Neural progenitor cell (in vitro differentiated cells): ENCODE measurements around the gene SSX2IP. TPM values are rescaled to one million over a fixed set of nuclear protein-coding genes. Genes with fewer than 3 reads are reported as not detected.

ENCODE experiments used
- DNase-seq: peaks from one replicate; pipeline ENCODE4 v3.0.0-alpha.2; 2016; ENCODE audit warnings: low spot score
- H2AFZ ChIP-seq: fragments of 200-600 bp; sonication (generic); replicated peaks from 2 replicates; pipeline ENCODE4 v1.6.1; 2016; ENCODE audit warnings: antibody characterized with exemption
- H3F3A ChIP-seq: fragments of 200-600 bp; sonication (generic); 2 replicates; pipeline ENCODE4 v1.6.1; 2016; ENCODE audit warnings: antibody characterized with exemption, low read depth
- H3K27ac ChIP-seq: fragments of 200-600 bp; sonication (generic); 2 replicates; pipeline ENCODE4 v1.5.1; 2016; ENCODE audit warnings: mild to moderate bottlenecking
- H3K27me3 ChIP-seq: fragments of 200-600 bp; sonication (generic); 2 replicates; pipeline ENCODE4 v1.6.1; 2016; ENCODE audit warnings: mild to moderate bottlenecking, moderate library complexity
- H3K36me3 ChIP-seq: fragments of 200-600 bp; sonication (generic); 2 replicates; pipeline ENCODE4 v1.5.1; 2016
- H3K4me1 ChIP-seq: fragments of 200-600 bp; sonication (generic); 2 replicates; pipeline ENCODE4 v1.6.1; 2016; ENCODE audit warnings: mixed run types
- H3K4me2 ChIP-seq: fragments of 200-600 bp; sonication (generic); 2 replicates; pipeline ENCODE4 v1.6.1; 2016
- H3K4me3 ChIP-seq: fragments of 200-600 bp; sonication (generic); 2 replicates; pipeline ENCODE4 v1.5.1; 2016
- H3K79me2 ChIP-seq: fragments of 200-600 bp; sonication (generic); 2 replicates; pipeline ENCODE4 v1.6.1; 2016; ENCODE audit warnings: low read depth
- H3K9ac ChIP-seq: fragments of 200-600 bp; sonication (generic); 2 replicates; pipeline ENCODE4 v1.6.1; 2016
- H3K9me3 ChIP-seq: fragments of 200-600 bp; sonication (generic); 2 replicates; pipeline ENCODE4 v1.5.1; 2016; ENCODE audit warnings: low read depth
- H4K20me1 ChIP-seq: fragments of 200-600 bp; sonication (generic); 2 replicates; pipeline ENCODE4 v1.6.1; 2016; ENCODE audit warnings: low read depth
- H3K27ac Mint-ChIP-seq: 3 replicates; pipeline ENCODE4 v1.8.0; 2021; ENCODE audit warnings: mixed read lengths
- H3K27me3 Mint-ChIP-seq: 2 replicates; pipeline ENCODE4 v1.8.0; 2022; ENCODE audit warnings: low read depth, mild to moderate bottlenecking, inconsistent platforms, moderate library complexity, mixed read lengths; ENCODE audit not compliant: insufficient read depth
- H3K36me3 Mint-ChIP-seq: 3 replicates; pipeline ENCODE4 v1.8.0; 2021; ENCODE audit warnings: mixed read lengths
- H3K4me1 Mint-ChIP-seq: 3 replicates; pipeline ENCODE4 v1.8.0; 2021; ENCODE audit warnings: mixed read lengths
- H3K4me3 Mint-ChIP-seq: 3 replicates; pipeline ENCODE4 v1.8.0; 2021; ENCODE audit warnings: mild to moderate bottlenecking, moderate library complexity, mixed read lengths
- H3K9me3 Mint-ChIP-seq: 3 replicates; pipeline ENCODE4 v1.8.0; 2020; ENCODE audit warnings: mixed read lengths
- CTCF ChIP-seq: fragments of 200-600 bp; sonication (generic); IDR thresholded peaks from 2 replicates; pipeline ENCODE4 v1.5.1; 2017; ENCODE audit warnings: antibody characterized with exemption, mild to moderate bottlenecking
- EZH2 ChIP-seq: fragments of 200-600 bp; sonication (generic); IDR thresholded peaks from 2 replicates; pipeline ENCODE4 v1.6.1; 2017; ENCODE audit warnings: antibody characterized with exemption, mild to moderate bottlenecking, moderate library complexity
- EZH2phosphoT487 ChIP-seq: fragments of 200-600 bp; sonication (generic); IDR thresholded peaks from 2 replicates; pipeline ENCODE4 v1.6.1; 2017; ENCODE audit warnings: antibody characterized with exemption
- total RNA-seq: library from RNA; depleted of rRNA; stranded (reverse); fragments of >200 nt; gene quantifications from 2 replicates; pipeline ENCODE4 v1.2.3, GENCODE V29; 2015; ENCODE audit warnings: low replicate concordance

The SSX2IP gene
- total RNA-seq, 1 donor from 2014 or later, result 54.1 TPM

- TF ChIP-seq CTCF (no peak), EZH2phosphoT487 (no peak), EZH2 (no peak)
- no peak overlapping the region for H3K4me3 Mint-ChIP-seq
- no peak overlapping the region for H3K4me3 ChIP-seq
- H3F3A ChIP-seq, result peaks cover 7% of the 10 kb centered on the region
- H3K36me3 Mint-ChIP-seq, result no peaks in the 10 kb centered on the region
- peaks cover 2% of the 10 kb centered on the region for H3K27me3 Mint-ChIP-seq
- no peak overlapping the region for H2AFZ ChIP-seq
- H3K9me3 ChIP-seq, result no peaks in the 10 kb centered on the region
- H3K4me1 Mint-ChIP-seq, result peaks cover 10% of the 10 kb centered on the region
- H3K4me1 ChIP-seq, result no peaks in the 10 kb centered on the region
- no peak overlapping the region for H3K9ac ChIP-seq
- no peaks in the 10 kb centered on the region for H3K27me3 ChIP-seq
- no peak overlapping the region for H3K27ac Mint-ChIP-seq
- DNase-seq, result no peak
- H3K27ac ChIP-seq, result no peak overlapping the region
- no peaks in the 10 kb centered on the region for H3K36me3 ChIP-seq
- no peaks in the 10 kb centered on the region for H4K20me1 ChIP-seq
- no peaks in the 10 kb centered on the region for H3K79me2 ChIP-seq
- H3K9me3 Mint-ChIP-seq, result no peaks in the 10 kb centered on the region
- H3K4me2 ChIP-seq, result no peak overlapping the region
Observed at GRCh38 chr1:84621553-84621952, 68.7 kb downstream of the SSX2IP start.

GRCh38 chr1:84620720-84621313 is 69.4 kb downstream of the SSX2IP start:
- Histone ChIP-seq H3K36me3 (no peaks in the 10 kb centered on the region), H4K20me1 (no peaks in the 10 kb centered on the region), H3F3A (peaks cover 7% of the 10 kb centered on the region), H3K27ac (peak overlapping the region; percentile 60), H2AFZ (peak overlapping the region; percentile 86), H3K9ac (peak overlapping the region; percentile 28), H3K4me1 (no peaks in the 10 kb centered on the region), H3K27me3 (no peaks in the 10 kb centered on the region), H3K9me3 (no peaks in the 10 kb centered on the region), H3K4me2 (peak overlapping the region; percentile 74), H3K4me3 (peak overlapping the region; percentile 54), H3K79me2 (no peaks in the 10 kb centered on the region)
- H3K4me1 Mint-ChIP-seq, result peaks cover 10% of the 10 kb centered on the region
- no peak overlapping the region for H3K27ac Mint-ChIP-seq
- DNase-seq, result peak; percentile 91
- TF ChIP-seq CTCF, result peak; percentile 87
- no peak for TF ChIP-seq EZH2
- H3K4me3 Mint-ChIP-seq, result peak overlapping the region; percentile 88
- H3K27me3 Mint-ChIP-seq, result peaks cover 2% of the 10 kb centered on the region
- H3K9me3 Mint-ChIP-seq, result no peaks in the 10 kb centered on the region
- no peaks in the 10 kb centered on the region for H3K36me3 Mint-ChIP-seq

- Mint-ChIP-seq H3K27ac (peak overlapping the region; percentile 50), H3K4me3 (peak overlapping the region; percentile 42), H3K9me3 (peaks cover 5% of the 10 kb centered on the region), H3K36me3 (no peaks in the 10 kb centered on the region), H3K4me1 (peaks cover 10% of the 10 kb centered on the region), H3K27me3 (no peaks in the 10 kb centered on the region)
- H3K4me2 ChIP-seq, result no peak overlapping the region
- no peaks in the 10 kb centered on the region for H3K4me1 ChIP-seq
- H3K27ac ChIP-seq, result no peak overlapping the region
- H3K4me3 ChIP-seq, result no peak overlapping the region
- H2AFZ ChIP-seq, result no peak overlapping the region
- H3K79me2 ChIP-seq, result no peaks in the 10 kb centered on the region
- H3K9ac ChIP-seq, result no peak overlapping the region
- no peak for DNase-seq
- no peaks in the 10 kb centered on the region for H4K20me1 ChIP-seq
- H3K9me3 ChIP-seq, result peaks cover 6% of the 10 kb centered on the region
- H3K36me3 ChIP-seq, result no peaks in the 10 kb centered on the region
- no peak for TF ChIP-seq EZH2
- TF ChIP-seq EZH2phosphoT487, result no peak
- TF ChIP-seq CTCF, result no peak
- peaks cover 7% of the 10 kb centered on the region for H3F3A ChIP-seq
- no peaks in the 10 kb centered on the region for H3K27me3 ChIP-seq
Observed at GRCh38 chr1:84619383-84620102, 70.7 kb downstream of the SSX2IP start.
